SKM-1 (cell line): ENCODE results near the gene BHLHA15.
"Not testable (repeated sequence)": the region's sequence is repeated elsewhere in the genome, so short reads cannot be mapped to it uniquely, and the experiment has no call there.

Source experiments
- DNase-seq: peaks from one replicate; lab custom pipeline; 2025; ENCODE audit not compliant: unreplicated experiment; lab: John Stamatoyannopoulos, UW

The BHLHA15 gene

GRCh38 chr7:98206451-98207330, 4.5 kb upstream of the BHLHA15 start:
- no peak for DNase-seq

GRCh38 chr7:98209166-98209920, 1.9 kb upstream of the BHLHA15 start:
- no peak for DNase-seq

GRCh38 chr7:98210513-98211220, 572 bp upstream of the BHLHA15 start:
- no peak for DNase-seq

GRCh38 chr7:98211676-98212531, 665 bp downstream of the BHLHA15 start:
- DNase-seq, result no peak

- no peak for DNase-seq
Measured at GRCh38 chr7:98212532-98213041, 1.3 kb downstream of the BHLHA15 start.

- no peak for DNase-seq
Measured at GRCh38 chr7:98213296-98213887, 2.2 kb downstream of the BHLHA15 start.

GRCh38 chr7:98213888-98214810, 2.9 kb downstream of the BHLHA15 start:
- DNase-seq, result no peak

GRCh38 chr7:98214811-98215321, 3.6 kb downstream of the BHLHA15 start:
- DNase-seq, result no peak

GRCh38 chr7:98215561-98216495, 4.6 kb downstream of the BHLHA15 start:
- no peak for DNase-seq

GRCh38 chr7:98216941-98217622, 5.8 kb downstream of the BHLHA15 start:
- DNase-seq, result no peak

GRCh38 chr7:98217623-98218582, 6.7 kb downstream of the BHLHA15 start:
- DNase-seq, result peak; percentile 9

- DNase-seq, result not testable (repeated sequence)
Measured at GRCh38 chr7:98219382-98219781, 8.1 kb downstream of the BHLHA15 start.

- no peak for DNase-seq
Measured at GRCh38 chr7:98221611-98222532, 10.6 kb downstream of the BHLHA15 start.

- DNase-seq, result no peak
Measured at GRCh38 chr7:98222533-98223195, 11.4 kb downstream of the BHLHA15 start.
